Fibroblast of pulmonary artery (primary cell): ENCODE results near the gene AASDH.

Source experiments
- DNase-seq: peaks from one replicate; pipeline ENCODE4 v3.0.0-alpha.2; 2010; ENCODE audit warnings: low read depth
- H3K4me3 ChIP-seq: replicated peaks from 2 replicates; pipeline ENCODE4 v1.5.1; 2011; ENCODE audit warnings: low read depth, mild to moderate bottlenecking, control low read depth, low read length, moderate library complexity
- CTCF ChIP-seq: IDR thresholded peaks from 2 replicates; pipeline ENCODE4 v1.5.1; 2011; ENCODE audit warnings: mild to moderate bottlenecking, control low read depth, low read length, inconsistent platforms; ENCODE audit errors: missing control alignments

Gene AASDH

DNA sequence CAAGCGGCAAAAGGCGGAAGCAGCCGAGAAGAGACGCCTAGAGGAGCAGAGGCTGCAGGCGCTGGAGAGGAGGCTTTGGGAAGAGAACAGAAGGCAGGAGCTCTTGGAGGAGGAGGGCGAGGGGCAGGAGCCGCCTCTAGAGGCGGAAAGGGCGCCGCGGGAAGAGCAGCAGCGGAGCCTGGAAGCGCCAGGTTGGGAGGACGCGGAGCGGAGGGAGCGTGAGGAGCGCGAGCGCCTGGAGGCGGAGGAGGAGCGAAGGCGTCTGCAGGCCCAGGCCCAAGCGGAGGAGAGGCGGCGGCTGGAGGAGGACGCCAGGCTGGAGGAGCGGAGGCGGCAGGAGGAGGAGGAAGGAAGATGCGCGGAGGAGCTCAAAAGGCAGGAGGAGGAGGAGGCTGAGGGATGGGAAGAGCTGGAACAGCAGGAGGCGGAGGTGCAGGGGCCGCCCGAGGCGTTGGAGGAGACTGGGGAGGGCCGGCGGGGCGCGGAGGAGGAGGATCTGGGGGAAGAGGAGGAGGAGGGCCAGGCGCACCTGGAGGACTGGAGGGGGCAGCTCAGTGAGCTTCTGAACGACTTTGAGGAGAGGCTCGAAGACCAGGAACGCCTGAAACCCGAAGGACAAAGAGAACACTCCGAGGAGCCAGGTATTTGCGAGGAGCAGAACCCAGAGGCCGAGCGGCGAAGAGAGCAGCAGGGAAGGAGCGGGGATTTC, 72.9 kb downstream of the AASDH start:
- TF ChIP-seq CTCF = no peak
- no peak for DNase-seq
- no peak overlapping the region for H3K4me3 ChIP-seq

DNA sequence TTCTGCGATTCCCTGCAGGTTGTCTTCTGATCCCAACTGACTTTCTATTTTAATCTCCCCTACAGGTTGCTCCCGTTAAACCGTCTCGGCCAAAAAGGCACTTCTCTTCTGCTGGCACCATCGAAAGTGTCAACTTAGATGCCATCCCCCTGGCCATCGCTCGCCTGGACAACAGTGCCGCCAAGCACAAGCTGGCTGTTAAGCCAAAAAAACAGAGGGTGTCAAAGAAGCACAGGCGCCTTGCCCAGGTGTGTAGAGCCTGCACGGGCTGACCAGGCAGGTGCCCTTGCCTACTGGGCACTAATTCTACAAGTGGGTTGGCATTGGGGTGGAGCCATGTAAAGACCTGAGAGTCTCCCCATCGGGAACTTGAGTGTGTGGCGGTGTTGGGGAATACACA, 74.2 kb downstream of the AASDH start:
- no peak for TF ChIP-seq CTCF
- DNase-seq = no peak
- H3K4me3 ChIP-seq = no peak overlapping the region

DNA sequence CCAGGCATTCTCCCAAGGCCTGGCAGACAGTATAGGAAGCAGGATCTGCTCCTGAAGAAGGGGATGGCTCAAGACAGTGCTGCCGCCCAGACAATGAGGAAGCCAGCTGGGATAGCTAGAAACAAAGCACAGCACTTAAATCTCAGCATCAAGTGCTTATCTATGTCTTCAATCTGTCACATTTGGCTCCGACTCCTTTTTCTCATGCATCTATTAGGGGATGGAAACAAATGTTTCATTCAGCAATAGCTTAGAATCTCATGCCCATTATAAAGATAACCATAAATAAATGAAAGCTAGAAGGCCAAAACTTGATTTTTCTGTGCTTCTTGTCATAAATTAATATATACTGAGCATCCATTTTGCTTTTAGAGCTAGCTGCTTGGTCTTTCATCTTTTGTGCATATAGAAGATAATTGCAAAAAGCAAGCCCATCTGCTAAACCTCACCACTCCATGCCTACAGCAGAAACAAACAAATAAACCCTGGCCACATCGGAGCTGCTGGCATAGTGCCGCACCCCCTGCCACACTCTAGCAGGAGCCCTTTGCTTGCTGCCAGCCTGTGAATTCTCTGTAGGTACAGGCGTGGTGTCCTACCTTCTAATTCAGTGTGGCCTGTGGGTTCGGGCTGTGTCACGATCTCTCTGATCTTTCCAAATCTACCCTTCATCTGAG, 75.9 kb downstream of the AASDH start:
- TF ChIP-seq CTCF = no peak
- DNase-seq = no peak
- H3K4me3 ChIP-seq = no peak overlapping the region

GRCh38 chr4:56310401-56311125, 76.7 kb downstream of the AASDH start:
- H3K4me3 ChIP-seq = no peak overlapping the region

DNA sequence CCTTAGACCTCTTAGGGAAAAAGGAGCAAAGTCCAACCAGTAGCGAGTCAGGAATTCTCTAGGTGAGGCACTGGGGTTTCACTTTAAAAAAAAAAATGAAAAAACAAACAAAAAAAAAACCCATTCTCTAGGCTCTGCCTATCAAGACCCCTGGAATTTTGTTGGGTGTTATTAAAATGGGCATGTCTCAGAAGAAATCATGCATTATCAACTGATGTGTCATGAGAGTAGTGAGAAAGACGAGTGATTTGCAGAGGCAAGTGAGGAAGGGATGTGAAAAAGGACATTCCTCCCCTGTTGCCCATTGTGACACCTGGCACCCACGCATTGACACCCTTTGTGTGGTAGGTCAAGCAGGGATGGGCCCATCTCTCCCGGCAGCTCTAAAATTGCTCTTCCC, 78.9 kb downstream of the AASDH start:
- no peak for DNase-seq
- no peak overlapping the region for H3K4me3 ChIP-seq
- TF ChIP-seq CTCF = no peak

More at GRCh38 chr4:56310401-56311125, 76.7 kb downstream of the AASDH start:
- TF ChIP-seq CTCF = no peak
- DNase-seq = no peak

GRCh38 chr4:56307423-56307822, 79.9 kb downstream of the AASDH start:
- H3K4me3 ChIP-seq = no peak overlapping the region
- TF ChIP-seq CTCF = no peak
- DNase-seq = no peak
